NCI-H1092 treated with DMSO at 0.1 percent for 48 hours (cell line): ENCODE data around the gene CYP8B1.

Experiments used
- DNase-seq: peaks from one replicate; lab custom pipeline; 2025; lab: John Stamatoyannopoulos, UW

The CYP8B1 gene, protein sequence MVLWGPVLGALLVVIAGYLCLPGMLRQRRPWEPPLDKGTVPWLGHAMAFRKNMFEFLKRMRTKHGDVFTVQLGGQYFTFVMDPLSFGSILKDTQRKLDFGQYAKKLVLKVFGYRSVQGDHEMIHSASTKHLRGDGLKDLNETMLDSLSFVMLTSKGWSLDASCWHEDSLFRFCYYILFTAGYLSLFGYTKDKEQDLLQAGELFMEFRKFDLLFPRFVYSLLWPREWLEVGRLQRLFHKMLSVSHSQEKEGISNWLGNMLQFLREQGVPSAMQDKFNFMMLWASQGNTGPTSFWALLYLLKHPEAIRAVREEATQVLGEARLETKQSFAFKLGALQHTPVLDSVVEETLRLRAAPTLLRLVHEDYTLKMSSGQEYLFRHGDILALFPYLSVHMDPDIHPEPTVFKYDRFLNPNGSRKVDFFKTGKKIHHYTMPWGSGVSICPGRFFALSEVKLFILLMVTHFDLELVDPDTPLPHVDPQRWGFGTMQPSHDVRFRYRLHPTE

DNA sequence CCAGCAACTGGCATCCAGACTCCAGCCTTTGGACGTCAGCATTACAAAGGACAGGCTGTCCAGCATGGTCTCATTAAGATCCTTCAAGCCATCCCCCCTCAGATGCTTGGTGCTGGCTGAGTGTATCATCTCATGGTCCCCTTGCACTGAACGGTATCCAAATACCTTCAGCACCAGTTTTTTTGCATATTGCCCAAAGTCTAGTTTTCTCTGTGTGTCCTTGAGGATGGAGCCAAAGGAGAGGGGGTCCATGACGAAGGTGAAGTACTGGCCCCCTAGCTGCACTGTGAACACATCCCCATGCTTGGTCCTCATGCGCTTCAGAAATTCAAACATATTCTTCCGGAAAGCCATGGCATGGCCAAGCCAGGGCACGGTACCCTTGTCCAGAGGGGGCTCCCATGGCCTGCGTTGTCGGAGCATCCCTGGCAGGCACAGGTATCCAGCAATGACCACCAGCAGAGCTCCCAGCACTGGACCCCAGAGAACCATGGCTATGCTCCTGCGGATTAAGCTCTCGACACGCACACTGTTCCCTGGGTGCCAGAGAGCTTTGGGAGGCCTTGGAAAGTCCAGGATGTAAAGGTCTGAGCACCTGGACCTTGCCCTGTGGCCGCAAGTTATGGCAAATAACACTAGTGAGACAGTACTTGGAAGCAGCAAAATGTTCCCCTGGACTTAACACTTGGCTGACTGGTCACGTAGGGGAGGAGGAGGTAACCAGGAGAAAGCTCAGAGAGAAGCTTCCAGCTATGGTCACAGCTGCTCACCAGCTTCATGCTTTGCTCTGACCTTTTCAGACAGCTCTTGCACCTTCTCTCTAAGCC is at the start of gene CYP8B1:
Gene CYP8B1, minus strand, starts transcription at position 555 of the 827 bp plus-strand sequence. Its CDS starts 63 bp downstream, at position 492.
- no peak for DNase-seq

DNA sequence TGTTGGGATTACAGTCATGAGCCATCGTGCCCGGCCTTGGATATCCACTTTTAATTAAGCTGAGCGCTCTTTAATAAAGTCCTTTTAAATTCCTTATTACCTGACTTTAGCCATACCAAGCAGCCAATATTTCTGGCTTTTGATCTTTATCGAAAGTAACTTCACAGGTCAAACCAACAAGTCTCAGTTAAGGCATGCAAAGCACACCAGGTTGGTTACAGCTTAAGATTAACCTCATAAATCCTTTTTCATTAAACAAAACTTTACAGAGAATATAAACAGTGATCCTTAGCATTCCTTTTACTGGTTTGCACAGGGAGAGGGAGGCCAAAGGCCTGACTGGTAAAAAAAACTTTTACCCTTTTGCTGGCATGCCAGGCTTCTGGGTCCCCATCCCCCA is 47.9 kb upstream of the CYP8B1 start:
- no peak for DNase-seq

DNA sequence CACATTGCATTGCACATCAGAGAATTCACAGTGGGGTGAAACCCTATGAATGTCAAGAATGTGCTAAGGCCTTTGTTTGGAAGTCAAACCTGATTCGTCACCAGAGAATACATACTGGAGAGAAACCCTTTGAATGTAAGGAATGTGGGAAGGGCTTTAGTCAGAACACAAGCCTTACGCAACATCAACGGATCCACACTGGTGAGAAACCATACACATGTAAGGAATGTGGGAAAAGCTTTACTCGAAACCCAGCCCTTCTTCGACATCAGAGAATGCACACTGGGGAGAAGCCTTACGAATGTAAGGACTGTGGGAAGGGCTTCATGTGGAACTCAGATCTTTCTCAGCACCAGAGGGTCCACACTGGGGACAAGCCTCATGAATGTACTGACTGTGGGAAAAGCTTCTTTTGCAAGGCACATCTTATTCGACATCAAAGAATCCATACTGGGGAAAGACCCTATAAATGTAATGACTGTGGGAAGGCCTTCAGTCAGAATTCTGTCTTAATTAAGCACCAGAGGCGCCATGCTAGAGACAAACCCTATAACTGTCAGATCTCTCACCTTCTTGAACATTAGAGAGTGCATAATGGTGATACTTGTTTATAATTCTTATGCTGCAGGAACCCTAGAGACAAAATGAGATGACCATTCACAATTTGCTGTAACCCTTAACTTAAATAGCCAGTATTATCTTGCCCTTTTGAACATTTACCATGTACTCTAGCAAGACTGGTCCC is 39.3 kb upstream of the CYP8B1 start:
- DNase-seq: no peak

DNA sequence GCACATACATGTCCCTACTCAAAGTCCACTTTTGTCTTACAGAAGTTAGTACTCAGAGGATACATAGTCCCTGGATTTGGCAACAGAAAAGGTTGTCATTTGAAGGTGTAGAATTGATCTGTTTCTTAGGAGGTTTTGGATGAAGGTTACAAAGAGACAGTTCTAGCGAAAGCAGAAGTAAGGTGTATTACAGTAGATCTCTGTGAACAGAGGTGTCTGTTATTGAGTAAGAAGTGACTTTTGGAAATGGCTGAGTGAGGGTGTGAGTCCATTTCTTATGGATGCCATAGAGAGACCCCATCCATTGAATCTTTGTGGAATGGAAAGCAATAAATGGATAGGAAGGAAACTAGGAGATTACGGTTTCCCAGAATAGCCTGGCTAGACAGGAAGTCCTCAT is 35.9 kb upstream of the CYP8B1 start:
- DNase-seq: no peak

DNA sequence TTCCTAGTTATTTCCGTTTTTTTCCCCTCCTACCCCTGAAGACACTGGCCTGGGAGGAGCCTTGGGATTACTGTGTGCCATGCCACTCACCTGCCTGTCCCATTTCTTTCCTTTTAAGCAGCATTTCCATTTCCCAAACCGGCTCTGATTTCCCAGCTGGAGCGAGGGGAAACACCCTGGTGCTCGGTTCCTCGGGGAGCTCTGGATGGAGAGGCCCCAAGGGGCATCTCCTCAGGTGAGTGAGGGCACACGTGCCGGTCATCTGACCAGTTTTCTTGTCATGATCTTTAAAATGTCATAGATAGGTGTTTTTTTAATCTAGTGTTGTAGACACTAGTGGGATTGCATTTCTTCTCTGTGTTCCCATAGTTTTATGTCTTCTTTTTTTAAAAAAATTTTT is 33.0 kb upstream of the CYP8B1 start:
- DNase-seq: no peak

DNA sequence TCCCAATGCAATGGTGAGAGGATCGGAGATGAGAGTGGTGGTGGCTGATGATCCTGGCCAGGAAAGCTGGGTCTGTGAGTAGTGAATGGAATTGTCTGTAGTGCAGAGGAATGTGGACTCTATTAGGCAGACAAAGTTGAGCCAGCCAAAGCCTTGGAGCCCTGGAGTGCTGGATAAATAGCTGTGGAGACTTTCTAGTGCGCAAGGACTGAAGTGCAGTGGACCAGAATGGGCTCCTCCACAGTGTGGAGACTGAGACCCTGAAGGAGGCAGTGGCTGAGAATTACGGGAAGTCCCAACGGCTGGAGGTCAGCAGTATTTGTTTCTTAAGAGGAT is 31.1 kb upstream of the CYP8B1 start:
- DNase-seq: no peak

DNA sequence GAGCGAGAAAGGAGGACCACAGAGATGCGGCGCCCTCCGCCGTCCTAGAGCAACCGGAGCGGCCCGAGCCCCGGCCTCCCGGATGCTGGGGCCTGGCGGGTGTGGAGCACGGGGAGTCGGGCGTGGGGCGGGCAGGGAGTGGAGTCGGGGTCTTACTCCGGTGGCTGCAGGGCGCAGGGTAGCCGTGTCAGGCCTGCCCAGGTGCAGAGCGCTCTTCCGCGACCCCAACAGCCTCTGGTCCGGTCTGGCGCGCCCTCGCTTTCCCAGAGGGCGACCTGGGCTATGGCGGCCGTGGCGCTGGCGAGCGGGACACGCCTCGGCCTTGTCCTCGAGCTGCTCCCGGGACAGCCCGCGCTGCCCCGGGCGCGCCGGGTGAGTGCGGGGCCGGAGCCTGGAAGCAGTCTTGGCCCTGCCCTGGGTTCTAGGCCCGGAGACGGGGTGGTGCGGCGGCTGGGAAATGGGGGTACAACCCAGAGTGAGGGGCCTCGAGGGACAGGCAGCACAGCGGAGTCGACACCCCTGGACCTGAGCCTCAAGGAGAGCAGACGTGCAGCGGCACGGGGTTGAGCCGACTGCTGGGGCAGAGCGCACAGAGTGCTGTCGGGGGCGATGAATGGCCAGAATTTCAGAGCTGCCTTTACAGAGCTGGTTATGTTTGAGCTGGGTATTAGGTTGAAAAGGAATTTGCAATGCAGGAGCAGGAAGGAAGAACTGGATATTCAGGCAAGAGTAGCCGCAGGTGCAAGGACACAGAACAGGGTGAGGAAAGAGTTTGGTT is 30.6 kb upstream of the CYP8B1 start, which contains the start of gene ZNF662:
Gene ZNF662, plus strand, starts transcription at position 73 of the 778 bp plus-strand sequence. CDS start 1,973 bp downstream, outside the sequence.
- DNase-seq: peak; percentile 3

DNA sequence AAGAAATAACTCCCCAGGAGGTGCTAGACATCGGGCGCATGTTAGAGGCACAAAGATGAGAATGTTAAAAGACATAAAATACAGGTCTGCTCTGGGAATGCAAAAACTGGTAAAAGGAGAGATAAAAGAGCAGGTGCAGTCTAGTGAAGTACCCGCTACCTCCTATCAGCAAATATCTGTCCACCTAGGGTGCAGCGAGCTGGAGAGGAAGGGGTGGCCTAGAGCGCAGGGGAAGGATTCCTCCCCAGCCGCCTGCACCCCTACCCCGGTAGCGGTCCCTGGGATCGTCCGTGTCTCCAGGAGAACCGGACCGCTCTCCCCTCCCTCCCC is 30.0 kb upstream of the CYP8B1 start:
- peak; percentile 51 for DNase-seq

DNA sequence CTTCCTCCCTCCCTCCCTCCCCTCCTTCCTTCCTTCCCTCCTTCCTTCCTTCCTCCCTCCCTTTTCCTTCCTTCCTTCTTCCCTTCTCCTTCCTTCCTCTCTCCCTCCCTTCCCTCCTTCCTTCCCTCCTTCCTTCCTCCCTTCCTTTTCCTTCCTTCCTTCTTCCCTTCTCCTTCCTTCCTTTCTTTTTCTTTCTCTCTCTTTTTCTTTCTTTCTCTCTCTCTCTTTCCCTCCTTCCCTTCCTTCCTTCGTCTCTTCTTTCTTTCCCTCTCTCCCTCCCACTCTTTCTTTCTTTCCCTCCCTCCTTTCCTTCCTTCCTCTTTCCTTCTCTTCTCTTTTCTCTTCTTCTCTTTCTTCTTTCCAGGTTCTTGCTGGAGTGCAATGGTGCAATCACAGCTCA is 28.4 kb upstream of the CYP8B1 start:
- DNase-seq: no peak

DNA sequence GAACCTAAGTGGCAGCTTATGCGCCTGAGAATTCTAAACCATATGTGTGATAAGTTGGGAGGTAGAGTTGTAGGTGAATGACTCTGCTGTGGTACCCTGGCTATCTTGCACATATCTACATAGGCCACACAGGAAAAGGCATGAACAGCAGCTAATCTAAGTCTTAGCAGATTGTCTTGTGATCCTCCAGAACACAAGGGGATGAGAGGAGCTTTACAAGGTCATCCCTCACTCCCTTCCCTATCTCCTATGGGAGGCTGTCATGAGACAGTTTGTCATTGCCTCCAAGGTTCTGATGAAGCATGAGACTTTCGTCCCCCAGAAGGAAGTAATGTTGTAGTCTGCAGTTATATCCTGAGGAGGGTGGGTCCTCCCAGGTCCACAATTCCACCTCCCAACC is 26.6 kb upstream of the CYP8B1 start:
- no peak for DNase-seq

DNA sequence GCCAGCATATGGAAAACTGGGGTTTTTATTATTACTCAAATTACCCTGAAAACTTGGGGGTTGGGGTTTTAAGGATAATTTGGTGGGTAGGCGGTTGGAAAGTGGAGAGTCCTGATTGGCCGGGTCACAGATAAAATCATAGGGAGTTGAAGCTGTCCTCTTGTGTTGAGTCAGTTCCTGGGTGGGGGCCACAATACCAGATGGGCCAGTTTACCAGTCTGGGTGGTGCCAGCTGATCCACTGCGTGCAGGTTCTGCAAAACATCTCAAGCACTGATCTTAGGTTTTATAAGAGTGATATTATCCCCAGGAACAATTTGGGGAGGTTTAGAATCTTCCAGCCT is 25.4 kb upstream of the CYP8B1 start:
- DNase-seq: no peak

DNA sequence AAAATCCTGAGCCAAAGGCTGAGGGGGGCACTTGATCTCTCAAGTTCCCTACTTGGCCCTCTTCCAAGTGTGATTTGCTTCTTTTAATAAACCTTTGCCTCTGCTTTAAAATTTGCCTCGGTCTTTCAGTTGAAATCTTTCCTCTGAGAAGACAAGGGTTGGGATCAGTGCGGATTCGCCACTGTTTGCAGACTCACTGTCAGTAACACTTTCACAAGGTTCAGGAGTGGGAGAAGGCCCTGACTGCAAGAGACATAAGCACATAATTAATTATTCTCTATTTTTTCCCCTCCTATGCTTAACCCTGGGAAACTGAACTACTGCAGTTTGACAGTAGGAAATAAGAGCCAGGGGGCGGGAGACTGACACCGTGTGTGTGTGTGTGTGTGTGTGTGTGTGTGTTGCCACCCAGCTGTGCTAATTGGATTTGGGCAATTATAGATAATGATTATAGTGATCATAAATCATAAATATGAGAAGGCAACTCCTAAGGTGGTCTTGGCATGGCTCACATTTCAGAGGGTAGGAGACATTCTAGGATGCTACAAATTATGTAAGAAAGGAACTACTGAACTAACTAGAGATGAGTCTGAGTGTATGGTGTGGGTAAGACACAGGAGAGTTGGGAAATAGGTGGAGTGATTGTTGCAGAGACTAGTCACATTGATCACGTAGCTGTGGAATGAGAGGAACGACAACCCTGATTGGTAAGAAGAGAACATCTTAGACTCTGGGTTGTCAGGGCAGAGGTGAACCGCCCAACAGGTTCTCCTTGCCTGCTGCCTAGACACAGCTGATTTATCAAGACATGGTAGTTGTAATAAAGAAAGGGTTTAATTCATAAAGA is 24.8 kb upstream of the CYP8B1 start:
- no peak for DNase-seq

DNA sequence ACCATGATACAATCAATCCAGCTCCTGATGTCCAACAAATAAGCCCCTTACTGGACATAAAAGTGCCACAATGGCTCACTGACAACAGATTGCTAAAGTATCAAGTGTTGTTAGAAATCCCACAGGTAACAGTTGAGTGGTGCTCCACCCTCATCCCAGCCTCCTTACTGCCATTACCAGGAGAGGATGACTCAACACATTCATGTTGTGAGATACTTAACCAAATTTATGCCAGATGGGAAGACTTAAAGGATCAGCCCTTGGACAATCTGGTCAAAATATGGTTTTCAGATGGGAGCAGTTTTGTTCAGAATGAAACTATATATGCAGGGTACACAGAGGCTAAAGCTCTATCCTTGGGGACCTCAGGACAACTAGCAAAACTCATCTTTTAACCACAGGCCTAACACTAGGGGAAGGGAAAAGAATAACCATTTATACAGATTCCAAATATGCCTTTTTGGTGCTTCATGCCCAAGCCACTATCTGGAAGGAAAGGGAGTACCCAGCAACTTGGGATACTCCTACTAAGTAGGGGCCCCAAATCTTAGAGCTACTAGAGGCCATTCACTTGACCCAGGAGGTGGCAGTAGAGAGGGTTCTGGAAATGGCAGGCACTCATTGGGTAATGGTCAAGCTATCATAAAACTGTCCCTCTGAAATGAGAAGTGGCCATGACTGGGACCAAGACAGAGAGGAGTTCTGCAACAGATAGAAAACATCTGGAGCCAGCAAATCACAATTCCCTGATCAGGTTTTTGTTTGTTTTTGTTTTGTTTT is 23.4 kb upstream of the CYP8B1 start:
- no peak for DNase-seq

DNA sequence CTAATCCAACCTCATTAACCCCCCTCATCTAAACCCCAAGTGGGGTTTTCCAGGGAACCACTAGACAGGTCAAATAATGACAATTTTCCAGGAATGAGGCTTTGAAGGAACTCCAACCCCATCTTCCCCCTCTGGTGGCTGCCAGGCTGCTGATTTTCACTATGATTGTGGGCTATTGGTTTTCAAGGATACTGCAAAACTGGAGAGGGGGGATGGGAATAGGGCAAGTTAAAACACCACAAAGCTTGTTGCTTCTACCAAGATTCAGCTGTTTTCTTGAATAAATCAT is 19.8 kb upstream of the CYP8B1 start:
- DNase-seq: no peak

DNA sequence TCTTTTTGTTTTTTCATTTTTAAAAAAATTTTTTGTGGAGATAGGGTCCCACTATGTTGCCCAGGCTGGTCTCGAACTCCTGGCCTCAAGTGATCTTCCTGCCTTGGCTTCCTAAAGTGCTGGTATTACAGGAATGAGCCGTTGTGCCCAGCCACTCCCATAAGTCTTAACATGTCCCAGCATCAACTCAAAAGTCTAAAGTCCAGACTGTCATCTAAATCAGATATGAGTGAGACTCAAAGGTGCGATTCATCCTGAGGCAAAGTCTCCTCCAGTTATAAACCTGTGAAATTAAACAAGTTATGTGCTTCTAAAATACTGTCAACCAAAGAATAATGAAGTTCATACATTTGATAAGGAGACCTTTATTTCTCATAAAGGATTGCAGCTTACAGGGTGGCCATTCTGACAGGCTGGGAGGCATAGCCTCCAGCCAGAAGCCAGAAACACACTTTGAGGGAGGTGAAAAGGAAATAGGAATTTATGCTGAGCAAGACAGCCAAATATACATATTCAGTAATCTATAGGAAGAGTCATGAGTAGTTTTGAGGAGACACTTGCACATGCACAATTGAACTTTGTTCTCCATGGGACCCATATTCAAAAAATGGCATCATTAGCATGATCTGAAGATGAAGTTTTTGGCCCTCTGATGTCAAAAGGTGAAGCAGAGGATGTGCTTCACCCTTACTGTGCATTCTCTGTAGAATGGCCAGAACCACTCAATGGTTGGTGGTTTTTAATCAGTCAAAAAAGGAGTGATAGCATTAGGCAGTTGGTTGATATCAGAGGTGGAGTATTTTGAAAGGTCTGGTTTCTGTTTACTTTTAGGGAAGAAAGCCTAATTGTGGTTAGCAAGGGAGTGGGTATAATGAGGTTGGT is 19.3 kb upstream of the CYP8B1 start:
- no peak for DNase-seq

DNA sequence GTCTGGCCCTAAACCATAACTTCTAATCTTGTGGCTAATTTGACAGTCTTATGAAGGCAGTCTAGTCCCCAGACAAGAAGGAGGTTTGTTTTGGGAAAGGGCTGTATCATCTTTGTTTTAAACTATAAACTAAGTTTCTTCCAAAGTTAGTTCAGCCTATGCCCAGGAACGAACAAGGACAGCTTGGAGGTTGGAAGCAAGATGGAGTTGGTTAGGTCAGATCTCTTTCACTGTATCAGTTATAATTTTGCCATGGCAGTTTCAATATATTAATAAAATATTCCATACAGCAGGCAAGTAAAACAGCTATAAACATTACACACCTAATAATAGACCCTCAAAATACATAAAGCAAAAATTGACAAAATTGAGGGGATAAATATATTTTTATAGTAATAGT is 17.1 kb upstream of the CYP8B1 start:
- DNase-seq: no peak

DNA sequence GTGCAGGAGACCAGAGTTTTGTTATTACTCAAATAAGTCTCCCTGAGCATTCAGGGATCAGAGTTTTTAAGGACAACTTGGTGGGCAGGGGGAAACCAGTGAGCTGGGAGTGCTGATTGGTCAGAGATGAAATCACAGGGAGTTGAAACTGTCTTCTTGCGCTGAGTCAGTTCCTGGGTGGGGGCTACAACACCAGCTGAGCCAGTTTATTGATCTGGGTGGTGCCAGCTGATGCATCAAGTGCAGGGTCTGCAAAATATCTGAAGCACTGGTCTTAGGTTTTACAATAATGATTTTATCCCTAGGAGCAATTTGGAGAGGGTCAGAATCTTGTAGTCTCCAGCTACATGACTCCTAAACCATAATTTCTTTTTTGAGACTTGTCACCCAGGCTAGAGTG is 16.5 kb upstream of the CYP8B1 start:
- no peak for DNase-seq

DNA sequence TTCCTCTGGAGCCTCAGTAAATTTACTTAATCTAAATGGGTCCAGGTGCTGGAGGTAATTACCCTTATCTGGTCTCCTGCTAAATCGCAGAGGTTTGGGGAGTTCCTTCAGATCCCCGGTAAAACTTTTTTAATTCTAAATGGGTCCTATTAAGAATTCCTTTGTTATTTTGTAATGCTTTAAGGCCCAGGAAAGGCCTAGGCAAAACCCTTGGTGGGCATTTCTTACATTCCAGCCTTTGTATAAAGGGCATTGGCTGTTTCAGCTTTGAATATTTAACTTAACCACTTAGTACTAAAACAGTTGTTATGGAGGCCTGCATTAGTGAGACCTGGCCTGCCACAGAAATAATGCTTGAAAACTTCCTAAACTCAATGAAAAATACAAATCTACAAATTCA is 15.4 kb upstream of the CYP8B1 start:
- DNase-seq: no peak

DNA sequence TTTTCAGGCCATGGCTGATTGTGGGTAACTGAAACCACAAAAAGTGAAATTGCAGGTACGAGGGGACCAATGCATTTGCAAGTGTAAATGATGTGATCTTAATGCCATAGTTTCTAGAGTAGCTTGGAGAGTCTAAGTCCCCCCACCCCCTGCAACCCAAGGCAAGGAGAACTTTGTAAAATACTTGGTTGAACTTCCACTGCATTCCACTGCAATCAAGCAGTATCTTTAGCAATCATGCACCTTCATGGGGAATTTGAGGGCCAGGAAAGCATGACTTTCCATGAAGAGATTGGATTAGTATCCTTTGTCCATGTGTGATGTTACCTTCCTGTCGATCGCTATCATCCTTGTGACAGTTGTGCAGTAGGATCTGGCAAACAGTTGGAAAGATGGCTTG is 11.4 kb upstream of the CYP8B1 start:
- no peak for DNase-seq
